Measurements from ENCODE around the gene NCOA7. TPM values are rescaled to one million over a fixed set of nuclear protein-coding genes. Genes with fewer than 3 reads are reported as not detected.
A peak's percentile ranks its signal among the peaks of the same experiment; 100 is the strongest.

Gene NCOA7
- total RNA-seq, 1 donor, result 41.7 TPM

GRCh38 chr6:125812394-125813292 is 21.9 kb downstream of the NCOA7 start:
- peak; percentile 100 for DNase-seq (ENCODE audit: low read depth)
- TF ChIP-seq CTCF (IDR thresholded peaks at IDR 0.05; ENCODE audit: insufficient read depth, low read length), result no peak
- H3K4me3 ChIP-seq (ENCODE audit: low read depth, low read length), result peak overlapping the region; percentile 52

- H3K4me3 ChIP-seq (ENCODE audit: low read depth, low read length), result peak overlapping the region; percentile 26
- TF ChIP-seq CTCF (IDR thresholded peaks at IDR 0.05; ENCODE audit: insufficient read depth, low read length), result no peak
- DNase-seq (ENCODE audit: low read depth), result peak; percentile 46
Observed at GRCh38 chr6:125814481-125814880, 23.7 kb downstream of the NCOA7 start.

GRCh38 chr6:125815080-125815910 is 24.5 kb downstream of the NCOA7 start:
- peak; percentile 51 for DNase-seq (ENCODE audit: low read depth)
- peak overlapping the region; percentile 42 for H3K4me3 ChIP-seq (ENCODE audit: low read depth, low read length)
- no peak for TF ChIP-seq CTCF (IDR thresholded peaks at IDR 0.05; ENCODE audit: insufficient read depth, low read length)

- peak overlapping the region; percentile 20 for H3K4me3 ChIP-seq (ENCODE audit: low read depth, low read length)
- no peak for TF ChIP-seq CTCF (IDR thresholded peaks at IDR 0.05; ENCODE audit: insufficient read depth, low read length)
- no peak for DNase-seq (ENCODE audit: low read depth)
Observed at GRCh38 chr6:125816828-125817280, 26.1 kb downstream of the NCOA7 start.

- TF ChIP-seq CTCF (IDR thresholded peaks at IDR 0.05; ENCODE audit: insufficient read depth, low read length), result no peak
- H3K4me3 ChIP-seq (ENCODE audit: low read depth, low read length), result peak overlapping the region; percentile 55
- DNase-seq (ENCODE audit: low read depth), result no peak
Observed at GRCh38 chr6:125818225-125818657, 27.5 kb downstream of the NCOA7 start.

- H3K4me3 ChIP-seq (ENCODE audit: low read depth, low read length), result peak overlapping the region; percentile 55
- DNase-seq (ENCODE audit: low read depth), result peak; percentile 81
Observed at GRCh38 chr6:125818772-125819260, 28.1 kb downstream of the NCOA7 start.

More at GRCh38 chr6:125818772-125819260, 28.1 kb downstream of the NCOA7 start:
- no peak for TF ChIP-seq CTCF (IDR thresholded peaks at IDR 0.05; ENCODE audit: insufficient read depth, low read length)

Measured in fibroblast of the aortic adventitia (primary cell).